B cell (primary cell): ENCODE results near the gene GRID2.

ENCODE experiments used
- CTCF ChIP-seq: fragments of 200-600 bp; IDR thresholded peaks from one replicate; pipeline ENCODE4 v1.8.0; 2022; ENCODE audit warnings: antibody characterized with exemption, mild to moderate bottlenecking
- EZH2 ChIP-seq: IDR thresholded peaks from 2 replicates; pipeline ENCODE4 v1.6.1; 2012; ENCODE audit warnings: borderline replicate concordance, low read depth, mild to moderate bottlenecking, moderate library complexity, low read length; ENCODE audit not compliant: insufficient read depth, poor library complexity, severe bottlenecking

- TF ChIP-seq CTCF (no peak), EZH2 (no peak)
Observed at GRCh38 chr4:93092765-93093164, 789.0 kb downstream of the GRID2 start.
